ENCODE results near the gene FMNL2.

The FMNL2 gene

GRCh38 chr2:152588998-152589397 is 254.0 kb downstream of the FMNL2 start:
- Histone ChIP-seq H3K4me3 (ENCODE audit: low read depth, low read length) (no peak overlapping the region), H3K36me3 (ENCODE audit: control insufficient read depth in 2 of 2, insufficient read depth in 1 of 2, low read length in 2 of 2) (no peaks in the 10 kb centered on the region), H3K27ac (ENCODE audit: extremely low read depth, low read depth, low read length) (no peak overlapping the region), H3K9me3 (ENCODE audit: control insufficient read depth, insufficient read depth, low read depth, low read length) (no peaks in the 10 kb centered on the region), H3K4me1 (ENCODE audit: control insufficient read depth, insufficient read depth, low read length) (0 out of 2 replicates have a peak, but pooled peaks cover 3% of the 10 kb centered on the region)
- TF ChIP-seq ZNF302 (tag by site-specific recombination; IDR thresholded peaks at IDR 0.05; ENCODE audit: low read depth) (no peak), ZSCAN4 (tag by site-specific recombination; IDR thresholded peaks at IDR 0.05) (no peak), PRDM2 (tag by site-specific recombination; IDR thresholded peaks at IDR 0.05; ENCODE audit: borderline replicate concordance) (no peak), PRDM6 (tag by site-specific recombination; IDR thresholded peaks at IDR 0.05) (no peak), ZNF146 (tag by site-specific recombination; IDR thresholded peaks at IDR 0.05) (no peak), ZNF404 (tag by site-specific recombination; IDR thresholded peaks at IDR 0.05) (no peak), ZNF214 (tag by site-specific recombination; IDR thresholded peaks at IDR 0.05; ENCODE audit: borderline replicate concordance) (no peak), INSM2 (tag by site-specific recombination; IDR thresholded peaks at IDR 0.05) (no peak), ZBTB26 (tag by site-specific recombination; optimal IDR thresholded peaks at IDR 0.05) (no peak), ZNF529 (tag by site-specific recombination; IDR thresholded peaks at IDR 0.05; ENCODE audit: insufficient replicate concordance) (no peak), BCL6B (tag by site-specific recombination; IDR thresholded peaks at IDR 0.05) (no peak), ZNF138 (tag by site-specific recombination; IDR thresholded peaks at IDR 0.05; ENCODE audit: borderline replicate concordance) (no peak), ZNF433 (tag by site-specific recombination; IDR thresholded peaks at IDR 0.05; ENCODE audit: low read depth) (no peak), ZNF449 (tag by site-specific recombination; IDR thresholded peaks at IDR 0.05) (no peak), ZNF132 (tag by site-specific recombination; IDR thresholded peaks at IDR 0.05; ENCODE audit: borderline replicate concordance) (no peak)
- POLR2A ChIA-PET, result no interaction called here
- CTCF ChIA-PET, result interaction anchor here (0.7 kb wide), 1 partner anchor 135 kb away, joined by 6 read pairs; no protein-coding TSS in a partner anchor

All from HEK293 (cell line).